ENCODE data around the gene STX3.
"Not testable (repeated sequence)": the region's sequence is repeated elsewhere in the genome, so short reads cannot be mapped to it uniquely, and the experiment has no call there.

STX3 gene

DNA sequence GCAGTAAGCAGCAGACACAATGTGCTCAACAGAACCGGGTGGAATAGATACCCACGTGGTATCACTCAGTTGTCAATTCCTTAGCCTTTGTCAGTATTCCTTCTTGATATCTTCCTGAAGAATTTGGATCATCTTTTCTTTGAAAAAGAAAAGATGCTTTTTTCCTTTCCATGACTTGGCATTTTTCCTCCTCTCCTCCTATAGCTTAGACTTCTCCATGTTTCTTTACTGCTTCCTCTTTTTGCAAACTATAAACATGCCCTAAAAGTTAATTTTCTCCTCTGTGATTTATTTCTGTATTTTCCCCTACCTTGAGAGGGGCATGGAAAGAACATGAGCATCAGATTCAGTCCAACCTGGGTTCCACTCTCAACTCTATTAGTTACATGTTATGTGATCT, 78.4 kb downstream of the STX3 start:
- no peak overlapping the region for H3K4me3 ChIP-seq (ENCODE audit: low read depth, low read length)

DNA sequence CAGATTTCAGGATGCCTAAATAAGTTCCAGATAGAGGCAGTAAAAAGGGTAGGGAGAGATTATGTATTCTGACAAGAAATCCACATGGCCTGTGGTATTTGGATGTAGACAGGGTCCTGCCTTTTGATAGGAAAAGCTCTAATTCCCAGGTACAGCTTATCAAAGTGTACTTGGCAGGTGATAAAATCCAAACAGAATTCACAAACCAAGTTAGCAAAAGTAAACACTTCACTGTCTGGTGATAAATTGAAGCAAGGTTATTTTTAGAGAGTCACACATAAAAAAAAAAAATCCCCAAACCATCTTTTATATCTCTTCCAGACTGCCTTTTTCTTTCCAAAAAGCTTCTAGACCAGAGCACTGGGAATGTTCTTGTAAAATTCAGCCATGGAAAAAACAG, 84.4 kb downstream of the STX3 start:
- H3K4me3 ChIP-seq (ENCODE audit: low read depth, low read length) = no peak overlapping the region

DNA sequence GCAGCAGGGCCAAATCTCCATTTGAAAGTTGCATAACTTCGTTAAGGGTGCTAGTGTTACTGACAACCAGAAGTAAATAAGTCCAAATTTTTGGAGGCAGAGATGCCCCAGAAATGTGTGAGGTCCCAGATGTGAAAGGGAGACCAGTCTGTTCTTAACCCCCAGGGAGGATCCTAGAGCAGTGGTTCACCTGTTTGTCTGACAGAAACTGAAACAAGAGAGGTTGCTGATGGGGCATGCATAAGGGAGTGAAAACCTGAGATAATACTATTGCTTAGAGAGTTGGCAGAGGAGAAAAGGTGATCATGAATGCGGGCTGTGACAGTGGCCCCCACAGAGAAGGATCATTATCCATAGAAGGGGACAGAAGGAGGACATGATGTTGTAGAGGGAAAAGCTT, 86.3 kb downstream of the STX3 start:
- no peak overlapping the region for H3K4me3 ChIP-seq (ENCODE audit: low read depth, low read length)

DNA sequence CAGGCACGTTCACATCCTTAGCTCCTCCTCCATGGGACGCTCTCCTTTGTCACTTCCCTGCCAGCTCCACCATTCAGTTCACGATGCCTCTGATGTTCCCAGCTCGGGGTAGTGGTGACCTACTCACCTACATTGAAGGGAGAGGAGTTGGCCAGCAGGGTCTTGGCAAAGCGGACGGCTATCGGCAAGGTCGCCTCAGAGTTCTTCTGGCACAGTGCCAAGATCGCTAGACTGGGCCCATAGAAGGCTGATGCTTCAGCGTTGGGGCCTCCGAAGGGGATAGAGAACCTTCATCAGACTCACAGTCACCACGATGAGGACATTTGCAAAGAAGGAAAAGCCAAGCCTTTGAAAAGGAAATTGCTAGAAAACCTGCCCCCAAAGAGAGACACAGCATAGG, 87.1 kb downstream of the STX3 start:
- H3K4me3 ChIP-seq (ENCODE audit: low read depth, low read length) = no peak overlapping the region

DNA sequence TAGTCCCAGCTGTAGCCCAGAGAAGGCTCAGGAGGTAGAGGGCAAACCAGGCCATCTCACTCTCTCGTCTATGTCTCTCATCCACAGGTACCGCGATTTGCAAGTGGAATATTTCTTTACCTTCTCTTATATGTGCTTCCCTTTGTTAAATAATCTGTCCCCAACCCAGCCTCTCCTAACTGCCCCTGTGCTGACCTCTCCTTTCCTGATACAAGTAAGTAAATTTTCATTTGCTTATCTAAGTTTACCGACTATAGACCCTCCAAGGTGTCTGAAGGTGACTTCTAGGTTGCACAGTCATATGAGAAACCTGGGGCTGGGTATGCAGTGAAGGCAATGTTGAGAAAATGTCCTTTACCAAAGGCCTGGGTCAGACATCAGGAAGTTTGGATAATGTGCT, 90.2 kb downstream of the STX3 start, which contains the start of gene CBLIF:
TSS of gene CBLIF (minus strand) at position 101 of the 400 bp plus-strand sequence. CDS start at position 55, 46 bp downstream.
- H3K4me3 ChIP-seq (ENCODE audit: low read depth, low read length) = no peak within 1 kb of the TSS

DNA sequence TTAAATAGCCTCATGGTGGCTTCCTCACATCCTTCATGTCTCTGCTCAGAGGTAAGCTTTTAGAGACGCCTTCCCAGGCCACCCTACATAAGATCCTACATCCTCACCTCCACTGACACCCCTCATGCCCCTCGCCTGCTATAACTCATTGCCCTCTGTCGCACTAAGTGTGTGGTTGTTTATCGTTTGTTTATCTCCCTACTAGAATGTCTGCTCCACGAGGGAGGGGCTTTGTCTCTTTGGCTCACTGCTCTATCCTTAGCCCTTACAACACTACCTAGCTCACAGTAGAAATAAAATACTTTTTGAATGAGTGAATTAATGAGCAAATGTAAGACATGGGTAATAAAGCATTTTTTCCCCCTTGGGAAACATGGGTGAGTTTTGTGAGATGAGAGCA, 91.4 kb downstream of the STX3 start:
- no peak overlapping the region for H3K4me3 ChIP-seq (ENCODE audit: low read depth, low read length)

DNA sequence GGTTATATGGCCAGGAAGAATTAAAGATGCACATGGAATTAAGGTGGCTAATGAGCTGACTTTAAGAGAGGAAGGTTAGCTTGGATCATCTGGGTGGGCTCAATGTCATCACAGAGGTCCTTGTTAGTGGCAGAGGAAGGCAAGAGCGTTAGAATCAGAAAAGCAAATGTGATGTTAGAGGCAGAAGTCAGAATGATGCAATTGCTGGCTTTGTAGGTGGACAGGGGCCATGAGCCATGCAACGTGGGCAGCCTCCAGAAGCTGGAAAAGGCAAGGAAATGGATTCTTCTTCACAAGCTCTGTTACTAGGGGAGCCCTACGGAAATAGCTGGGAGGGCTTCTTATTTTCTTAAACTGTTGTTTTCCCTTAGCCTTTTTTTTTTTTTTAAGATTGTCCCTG, 92.5 kb downstream of the STX3 start:
- no peak overlapping the region for H3K4me3 ChIP-seq (ENCODE audit: low read depth, low read length)

DNA sequence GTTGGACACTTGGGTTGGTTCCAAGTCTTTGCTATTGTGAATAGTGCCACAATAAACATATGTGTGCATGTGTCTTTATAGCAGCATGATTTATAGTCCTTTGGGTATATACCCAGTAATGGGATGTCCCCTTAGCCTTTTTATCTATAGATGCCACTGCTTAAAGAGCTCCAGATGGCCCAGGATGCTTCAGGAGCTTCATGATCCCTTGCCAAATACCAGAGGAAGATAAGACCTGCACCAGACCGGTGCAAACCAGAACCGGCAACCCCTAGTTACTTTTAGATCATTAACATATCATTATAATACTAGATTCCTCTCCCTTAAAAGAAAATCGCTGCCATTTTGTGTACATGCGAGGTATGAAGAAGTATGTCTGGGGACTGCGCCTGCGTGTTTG, 93.3 kb downstream of the STX3 start:
- H3K4me3 ChIP-seq (ENCODE audit: low read depth, low read length) = not testable (repeated sequence)

DNA sequence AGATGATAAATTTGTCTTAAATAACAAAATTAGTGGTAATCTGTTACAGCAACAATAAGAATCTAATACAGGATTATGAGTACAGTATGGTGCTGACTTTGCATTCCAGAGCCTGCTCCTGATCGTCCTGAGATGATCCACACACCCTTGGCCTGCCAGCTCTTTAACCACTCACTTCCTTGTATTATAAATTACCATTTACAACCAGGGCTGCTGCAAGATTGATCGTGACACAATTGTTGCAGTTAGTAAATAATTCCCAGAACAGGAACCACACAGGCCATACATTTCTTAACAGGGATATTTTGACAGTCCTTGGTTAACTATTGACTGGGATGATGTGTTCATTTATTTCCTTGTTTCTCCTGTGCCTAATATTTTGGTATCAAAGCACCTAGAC, 94.0 kb downstream of the STX3 start:
- no peak overlapping the region for H3K4me3 ChIP-seq (ENCODE audit: low read depth, low read length)

DNA sequence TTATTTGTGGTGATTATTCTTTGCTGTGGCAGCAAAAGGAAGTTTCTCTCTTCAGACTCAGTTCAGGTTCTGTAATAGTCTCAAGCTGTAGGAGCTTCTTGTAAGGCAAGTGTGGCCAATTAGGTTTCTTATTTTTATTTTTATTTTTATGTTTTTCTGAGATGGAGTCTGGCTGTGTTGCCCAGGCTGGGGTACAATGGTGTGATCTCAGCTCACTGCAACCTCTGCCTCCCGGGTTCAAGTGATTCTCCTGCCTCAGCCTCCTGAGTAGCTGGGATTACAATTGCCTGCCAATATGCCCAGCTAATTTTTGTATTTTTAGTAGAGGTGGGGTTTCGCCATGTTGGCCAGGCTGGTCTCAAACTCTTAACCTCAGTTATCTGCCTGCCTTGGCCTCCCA, 94.4 kb downstream of the STX3 start:
- H3K4me3 ChIP-seq (ENCODE audit: low read depth, low read length) = not testable (repeated sequence)

DNA sequence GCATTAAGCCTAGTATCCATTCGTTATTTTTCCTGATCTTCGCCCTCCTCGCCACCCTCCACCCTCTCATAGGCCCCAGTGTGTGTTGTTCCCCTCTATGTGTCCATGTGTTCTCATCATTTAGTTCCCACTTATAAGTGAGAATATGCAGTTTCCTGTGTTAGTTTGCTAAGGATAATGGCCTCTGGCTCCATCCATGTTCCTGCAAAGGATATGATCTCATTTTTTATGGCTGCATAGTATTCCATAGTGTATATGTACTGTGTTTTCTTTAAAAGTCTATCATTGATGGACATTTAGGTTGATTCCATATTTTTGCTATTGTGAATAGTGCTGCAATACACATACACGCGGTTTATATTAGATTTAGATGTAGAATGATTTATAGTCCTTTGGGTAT, 96.2 kb downstream of the STX3 start:
- not testable (repeated sequence) for H3K4me3 ChIP-seq (ENCODE audit: low read depth, low read length)

DNA sequence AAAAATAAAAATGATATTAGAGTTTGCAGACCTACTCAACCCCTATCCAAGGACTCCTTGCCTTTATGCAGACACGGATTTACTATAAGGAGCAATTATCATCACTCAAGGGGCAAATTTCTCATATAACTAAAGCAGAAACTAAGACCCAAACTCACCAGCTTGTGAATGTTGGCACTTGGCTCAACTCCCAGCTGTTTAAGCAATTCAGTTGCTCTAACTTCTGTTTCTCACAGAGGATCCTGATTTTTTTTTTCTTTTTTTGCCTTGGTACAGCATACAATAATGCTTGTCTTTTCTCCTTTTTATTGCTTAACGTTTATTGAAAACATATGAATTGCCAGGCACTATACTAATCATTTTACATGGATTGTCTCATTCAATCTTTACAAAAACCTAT, 99.7 kb downstream of the STX3 start:
- no peak overlapping the region for H3K4me3 ChIP-seq (ENCODE audit: low read depth, low read length)

Data from iPS-11a (cell line).